OCI-LY3 (cell line): ENCODE data around the gene ST6GAL1.

ENCODE experiments used
- H2AFZ ChIP-seq: fragments of 200-600, 300-600 bp; shearing (Covaris generic); 2 replicates; pipeline ENCODE4 v1.6.0; 2014; ENCODE audit warnings: antibody characterized with exemption, low read depth, low read length
- H3K27ac ChIP-seq: fragments of 200-600, 300-600 bp; sonication (generic); 2 replicates; pipeline ENCODE4 v1.5.1; 2014; ENCODE audit warnings: mild to moderate bottlenecking, low read length, moderate library complexity, mixed read lengths
- H3K27me3 ChIP-seq: fragments of 200-600, 300-600 bp; sonication (generic); 2 replicates; pipeline ENCODE4 v1.6.1; 2014; ENCODE audit warnings: low read depth, low read length, mixed read lengths
- H3K36me3 ChIP-seq: fragments of 200-600, 300-600 bp; sonication (generic); replicated peaks from 2 replicates; pipeline ENCODE3; 2014; ENCODE audit warnings: low read depth, low read length, mixed read lengths
- H3K4me1 ChIP-seq: fragments of 300-600, 200-600 bp; sonication (generic); 2 replicates; pipeline ENCODE4 v1.6.1; 2014; ENCODE audit warnings: low read length, mixed read lengths
- H3K4me2 ChIP-seq: fragments of 200-600, 300-600 bp; sonication (generic); 2 replicates; pipeline ENCODE4 v1.6.1; 2014; ENCODE audit warnings: low read length, mixed read lengths
- H3K4me3 ChIP-seq: fragments of 300-600, 200-600 bp; sonication (generic); 2 replicates; pipeline ENCODE4 v1.5.1; 2014; ENCODE audit warnings: antibody characterized with exemption, mild to moderate bottlenecking, low read length, moderate library complexity
- H3K79me2 ChIP-seq: fragments of 300-600, 200-600 bp; shearing (Covaris generic); 2 replicates; pipeline ENCODE4 v1.6.1; 2014; ENCODE audit warnings: mild to moderate bottlenecking, low read length, mixed read lengths
- H3K9ac ChIP-seq: fragments of 300-600, 200-600 bp; shearing (Covaris generic); 2 replicates; pipeline ENCODE4 v1.6.0; 2014; ENCODE audit warnings: mild to moderate bottlenecking, low read length, moderate library complexity
- H3K9me3 ChIP-seq: fragments of 200-600, 300-600 bp; shearing (Covaris generic); 2 replicates; pipeline ENCODE4 v1.6.1; 2014; ENCODE audit warnings: low read length, mixed read lengths; ENCODE audit not compliant: insufficient read depth
- H4K20me1 ChIP-seq: fragments of 200-600, 300-600 bp; sonication (generic); 2 replicates; pipeline ENCODE4 v1.6.1; 2016; ENCODE audit warnings: low read length, mixed read lengths; ENCODE audit not compliant: insufficient read depth
- CTCF ChIP-seq: fragments of 200-600, 300-600 bp; sonication (generic); IDR thresholded peaks from 2 replicates; pipeline ENCODE4 v1.5.1; 2014; ENCODE audit warnings: antibody characterized with exemption, low read length, low read depth
- EZH2phosphoT487 ChIP-seq: fragments of 200-600 bp; shearing (Covaris generic); IDR thresholded peaks from 2 replicates; pipeline ENCODE4 v1.6.1; 2018; ENCODE audit warnings: antibody characterized with exemption, mixed run types, low read depth

Gene ST6GAL1

DNA sequence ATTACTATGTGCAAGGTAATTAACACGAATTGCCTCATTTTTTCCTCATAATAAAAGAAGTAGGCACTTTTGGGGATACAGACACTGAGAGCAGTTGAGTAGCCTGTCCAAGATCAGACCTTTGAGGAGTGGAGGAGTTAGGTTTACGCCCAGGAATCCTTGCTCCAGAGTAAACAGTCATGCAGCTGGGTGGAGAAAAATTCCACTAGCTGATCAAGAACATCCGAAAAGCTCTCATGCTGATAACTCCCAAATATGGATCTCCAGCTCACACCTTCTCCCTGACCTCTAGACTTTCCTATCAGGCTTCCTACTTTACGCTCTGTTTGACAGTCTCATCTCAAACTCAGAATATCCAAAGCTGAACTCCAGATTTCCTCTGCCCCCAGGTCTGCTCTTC is 53.3 kb downstream of the ST6GAL1 start:
- Histone ChIP-seq H3K36me3 (peaks cover 44% of the 10 kb centered on the region), H3K79me2 (peaks cover 17% of the 10 kb centered on the region), H3K4me1 (peaks cover 45% of the 10 kb centered on the region), H3K4me2 (no peak overlapping the region), H2AFZ (no peak overlapping the region), H3K27ac (peak overlapping the region; percentile 14), H3K4me3 (no peak overlapping the region), H3K9me3 (no peaks in the 10 kb centered on the region), H3K27me3 (no peaks in the 10 kb centered on the region), H3K9ac (no peak overlapping the region), H4K20me1 (no peaks in the 10 kb centered on the region)
- TF ChIP-seq CTCF (no peak), EZH2phosphoT487 (no peak)

- Histone ChIP-seq H3K36me3 (peaks cover 42% of the 10 kb centered on the region), H4K20me1 (no peaks in the 10 kb centered on the region), H3K27ac (peak overlapping the region; percentile 14; the same call in 1 of the 2 replicates), H3K4me1 (peaks cover 49% of the 10 kb centered on the region), H3K79me2 (peaks cover 17% of the 10 kb centered on the region), H3K4me2 (no peak overlapping the region), H2AFZ (no peak overlapping the region), H3K4me3 (no peak overlapping the region), H3K27me3 (no peaks in the 10 kb centered on the region), H3K9me3 (no peaks in the 10 kb centered on the region), H3K9ac (no peak overlapping the region)
- TF ChIP-seq EZH2phosphoT487 (no peak), CTCF (no peak)
Measured at GRCh38 chr3:186984064-186984463, 53.7 kb downstream of the ST6GAL1 start.

- Histone ChIP-seq H3K27me3 (no peaks in the 10 kb centered on the region), H3K4me1 (peaks cover 66% of the 10 kb centered on the region), H3K4me3 (peak overlapping the region; percentile 64), H3K4me2 (peak overlapping the region; percentile 77), H3K27ac (peak overlapping the region; percentile 94), H3K9ac (peak overlapping the region; percentile 76), H3K36me3 (peaks cover 43% of the 10 kb centered on the region), H2AFZ (no peak overlapping the region), H3K79me2 (peaks cover 32% of the 10 kb centered on the region), H3K9me3 (no peaks in the 10 kb centered on the region), H4K20me1 (no peaks in the 10 kb centered on the region)
- TF ChIP-seq EZH2phosphoT487 (no peak), CTCF (no peak)
Measured at GRCh38 chr3:186985661-186986364, 55.5 kb downstream of the ST6GAL1 start.

DNA sequence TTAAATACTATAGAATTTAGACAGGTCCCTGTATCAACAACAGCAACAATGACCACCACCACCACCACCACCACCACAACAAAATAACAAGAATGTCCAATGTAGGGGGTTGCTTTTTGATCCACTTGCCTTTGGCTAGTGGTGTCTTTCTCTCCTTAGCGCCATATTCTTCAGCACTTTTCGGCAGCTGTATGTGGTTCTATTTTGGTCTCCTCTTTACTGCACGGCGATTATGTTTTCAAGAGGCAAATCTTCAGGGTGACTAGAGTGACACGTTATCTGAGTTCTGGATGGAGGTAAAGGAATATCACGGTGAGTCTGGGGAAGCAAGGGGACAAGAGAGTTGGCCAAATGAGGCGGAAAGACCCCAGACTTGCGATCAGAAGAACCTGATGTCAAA is 56.1 kb downstream of the ST6GAL1 start:
- no peak for TF ChIP-seq EZH2phosphoT487
- TF ChIP-seq CTCF = no peak
- H3K36me3 ChIP-seq = peaks cover 47% of the 10 kb centered on the region
- H3K4me2 ChIP-seq = peak overlapping the region; percentile 77
- H3K4me3 ChIP-seq = peak overlapping the region; percentile 64
- H2AFZ ChIP-seq = no peak overlapping the region
- H3K9ac ChIP-seq = peak overlapping the region; percentile 76
- peak overlapping the region; percentile 94 for H3K27ac ChIP-seq
- H3K27me3 ChIP-seq = no peaks in the 10 kb centered on the region
- peaks cover 72% of the 10 kb centered on the region for H3K4me1 ChIP-seq
- H3K79me2 ChIP-seq = peaks cover 38% of the 10 kb centered on the region
- no peaks in the 10 kb centered on the region for H4K20me1 ChIP-seq
- no peaks in the 10 kb centered on the region for H3K9me3 ChIP-seq
